Left lung (tissue), 10 donors: ENCODE results near the gene GPR183. TPM values are rescaled to one million over a fixed set of nuclear protein-coding genes. Genes with fewer than 3 reads are reported as not detected.

ENCODE experiments used
- ATAC-seq: fragments of 200-7000 bp; cut with Tn5 transposase; one replicate; pipeline ENCODE4 v1.9.1; 2020; ENCODE audit warnings: moderate library complexity
- DNase-seq, 4 donors: peaks; one replicate each; pipeline ENCODE4 v3.0.0-alpha.2; 2013 to 2020
- H3K27ac ChIP-seq, 2 donors: fragments of 200-600 bp; sonication (generic) in 1 of 2; one replicate each; pipeline versions ENCODE4 v1.5.0 to v1.8.0; 2020 to 2021
- H3K27me3 ChIP-seq, 2 donors: fragments of 200-600 bp; sonication (generic) in 1 of 2; one replicate each; pipeline versions ENCODE4 v1.5.0 to v1.8.0; 2020 to 2021
- H3K36me3 ChIP-seq, 2 donors: fragments of 200-600 bp; sonication (generic) in 1 of 2; one replicate each; pipeline versions ENCODE4 v1.5.0 to v1.8.0; 2020 to 2021
- H3K4me1 ChIP-seq, 2 donors: fragments of 200-600 bp; one replicate each; pipeline ENCODE4 v1.8.0; 2021
- H3K4me3 ChIP-seq, 2 donors: fragments of 200-600 bp; sonication (generic) in 1 of 2; one replicate each; pipeline versions ENCODE4 v1.5.0 to v1.8.0; 2020 to 2021; ENCODE audit warnings: mild to moderate bottlenecking in 1 of 2
- H3K9me3 ChIP-seq, 2 donors: fragments of 200-600 bp; sonication (generic) in 1 of 2; one replicate each; pipeline versions ENCODE4 v1.5.0 to v1.8.0; 2020 to 2021
- CTCF ChIP-seq, 2 donors: fragments of 200-600 bp; sonication (generic) in 1 of 2; IDR thresholded peaks; one replicate each; pipeline versions ENCODE4 v1.5.0 to v1.8.0; 2021; ENCODE audit warnings: antibody characterized with exemption in 2 of 2
- intact Hi-C, 2 donors: fragments of 100-400 bp; cut with DNase I; formaldehyde crosslinking; loops; one replicate each; pipeline versions ENCODE4 v1.11.2 to v1.14.2; 2022
- polyA plus RNA-seq, 6 donors: library from polyadenylated mRNA; unstranded; fragments of 120-200 nt; gene quantifications; one replicate each; pipeline ENCODE4 v1.2.1, GENCODE V29; 2013; ENCODE audit not compliant: insufficient read length in 6 of 6
- total RNA-seq, 2 donors: library from RNA; stranded (reverse); fragmentation: NEBNext Ultra II Directional; extraction: Animal tissue kit (Norgen Biotek cat#: 25700); gene quantifications; one replicate each; pipeline ENCODE4 v1.2.1, GENCODE V29; 2021
- donor health status: DM: no; HTN: yes; CAD: no.
- donor health status: DM: no; HTN: no; CAD: no.

GPR183 gene
- total and polyA plus RNA-seq, 8 donors = 7.4 to 11.3 (median 9.5) TPM

GRCh38 chr13:99258210-99258860, 48.9 kb downstream of the GPR183 start, which contains the start of gene GPR18:
Gene GPR18, minus strand, starts transcription at chr13:99258379. Its CDS starts 2,507 bp downstream, at chr13:99255872.
- intact Hi-C loops = no loop called here
- Histone ChIP-seq H3K27ac (peak within 1 kb of the TSS in 1 of 2 donors; percentile 70), H3K27me3 (no peaks in the 10 kb centered on the region), H3K36me3 (peaks cover 0 to 9% of the 10 kb centered on the region in 2 donors), H3K4me3 (no peak within 1 kb of the TSS), H3K4me1 (peaks cover 0 to 25% of the 10 kb centered on the region in 2 donors), H3K9me3 (no peaks in the 10 kb centered on the region)
- ATAC-seq = no peak
- DNase-seq = no peak
- no peak for TF ChIP-seq CTCF (IDR thresholded peaks at IDR 0.05)

- intact Hi-C loops = no loop called here
Measured at GRCh38 chr13:99257291-99257690, 49.9 kb downstream of the GPR183 start.

GRCh38 chr13:99256709-99257108, 50.5 kb downstream of the GPR183 start:
- no peak overlapping the region for H3K4me3 ChIP-seq
- H3K4me1 ChIP-seq = peaks cover 0 to 23% of the 10 kb centered on the region in 2 donors
- H3K9me3 ChIP-seq = no peaks in the 10 kb centered on the region
- peaks cover 0 to 9% of the 10 kb centered on the region in 2 donors for H3K36me3 ChIP-seq
- intact Hi-C loops = no loop called here
- no peak for TF ChIP-seq CTCF (IDR thresholded peaks at IDR 0.05)
- ATAC-seq (no peak), DNase-seq (no peak)
- H3K27ac ChIP-seq = no peak overlapping the region
- H3K27me3 ChIP-seq = no peaks in the 10 kb centered on the region

More at GRCh38 chr13:99257291-99257690, 49.9 kb downstream of the GPR183 start:
- Histone ChIP-seq H3K4me1 (peaks cover 0 to 23% of the 10 kb centered on the region in 2 donors), H3K27me3 (no peaks in the 10 kb centered on the region), H3K9me3 (no peaks in the 10 kb centered on the region), H3K27ac (no peak overlapping the region), H3K36me3 (peaks cover 0 to 9% of the 10 kb centered on the region in 2 donors), H3K4me3 (no peak overlapping the region)
- no peak for TF ChIP-seq CTCF (IDR thresholded peaks at IDR 0.05)
- DNase-seq = no peak
- ATAC-seq = no peak

- no peaks in the 10 kb centered on the region for H3K27me3 ChIP-seq
- intact Hi-C loops = no loop called here
- H3K4me1 ChIP-seq = peaks cover 0 to 23% of the 10 kb centered on the region in 2 donors
- no peak overlapping the region for H3K27ac ChIP-seq
- H3K4me3 ChIP-seq = no peak overlapping the region
- no peaks in the 10 kb centered on the region for H3K9me3 ChIP-seq
- H3K36me3 ChIP-seq = peaks cover 0 to 9% of the 10 kb centered on the region in 2 donors
- DNase-seq (no peak), ATAC-seq (no peak)
- no peak for TF ChIP-seq CTCF (IDR thresholded peaks at IDR 0.05)
Measured at GRCh38 chr13:99256283-99256682, 50.9 kb downstream of the GPR183 start.

- Histone ChIP-seq H3K36me3 (peaks cover 0 to 13% of the 10 kb centered on the region in 2 donors), H3K27ac (no peak overlapping the region), H3K27me3 (no peaks in the 10 kb centered on the region), H3K9me3 (no peaks in the 10 kb centered on the region), H3K4me1 (peaks cover 0 to 23% of the 10 kb centered on the region in 2 donors), H3K4me3 (no peak overlapping the region)
- TF ChIP-seq CTCF (IDR thresholded peaks at IDR 0.05) = no peak
- intact Hi-C loops = no loop called here
- DNase-seq (no peak), ATAC-seq (no peak)
Measured at GRCh38 chr13:99255271-99255670, 51.9 kb downstream of the GPR183 start.
